ENCODE results near the gene DCDC2B.
A peak's percentile ranks its signal among the peaks of the same experiment; 100 is the strongest.

Gene DCDC2B

GRCh38 chr1:32179193-32179442 lies 29.8 kb upstream of the DCDC2B start:
- no peak for TF ChIP-seq CTCF (conservative IDR thresholded peaks at IDR 0.05; ENCODE audit: control insufficient read depth, insufficient read depth, low read depth, low read length)
- H3K4me3 ChIP-seq (ENCODE audit: control insufficient read depth, low read depth, low read length) = peak overlapping the region; percentile 48
- no peak for DNase-seq (ENCODE audit: low read depth)

GRCh38 chr1:32179443-32180185 lies 29.3 kb upstream of the DCDC2B start, which contains the start of gene TXLNA:
Gene TXLNA, plus strand, starts transcription at chr1:32179675. Its CDS starts 671 bp downstream, at chr1:32180346.
- TF ChIP-seq CTCF (conservative IDR thresholded peaks at IDR 0.05; ENCODE audit: control insufficient read depth, insufficient read depth, low read depth, low read length) = no peak
- peak; percentile 88 for DNase-seq (ENCODE audit: low read depth)
- peak within 1 kb of the TSS; percentile 64 for H3K4me3 ChIP-seq (ENCODE audit: control insufficient read depth, low read depth, low read length)

DNA sequence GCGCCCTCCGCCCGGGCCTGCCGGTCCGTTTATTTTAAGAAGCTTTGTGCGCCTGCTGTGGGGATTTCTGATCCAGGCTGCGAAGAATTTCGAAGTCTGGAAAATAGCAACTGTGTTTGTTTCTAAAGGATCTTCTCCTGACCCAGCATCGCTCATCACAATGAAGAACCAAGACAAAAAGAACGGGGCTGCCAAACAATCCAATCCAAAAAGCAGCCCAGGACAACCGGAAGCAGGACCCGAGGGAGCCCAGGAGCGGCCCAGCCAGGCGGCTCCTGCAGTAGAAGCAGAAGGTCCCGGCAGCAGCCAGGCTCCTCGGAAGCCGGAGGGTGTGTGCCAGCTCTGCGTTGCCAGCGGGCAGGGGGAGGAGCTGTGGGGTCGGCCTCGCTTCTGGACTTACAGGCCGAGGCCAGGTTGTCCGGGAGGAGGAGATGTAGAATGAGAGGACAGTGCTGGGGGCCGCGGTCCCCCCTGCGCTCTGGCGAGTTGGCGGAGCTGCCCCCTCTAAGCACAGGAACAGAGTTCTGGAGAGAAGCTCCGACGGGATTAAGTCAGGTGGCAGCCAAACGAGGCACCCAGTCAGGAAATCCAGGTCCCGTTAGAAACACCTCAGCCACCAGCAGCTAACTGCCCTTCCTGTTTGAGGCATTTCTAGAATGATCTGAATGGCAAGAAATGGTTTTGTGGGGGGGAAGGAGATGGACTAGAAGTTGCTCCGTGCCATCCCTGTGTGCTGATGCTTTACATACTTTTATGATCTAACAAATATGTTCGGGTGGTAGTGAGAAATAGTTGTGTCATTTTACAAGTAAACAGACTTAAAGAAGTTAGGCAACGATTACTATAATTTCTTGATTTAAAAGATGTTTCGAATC lies 28.5 kb upstream of the DCDC2B start:
- peak; percentile 43 for DNase-seq (ENCODE audit: low read depth)
- H3K4me3 ChIP-seq (ENCODE audit: control insufficient read depth, low read depth, low read length) = peak overlapping the region; percentile 64
- TF ChIP-seq CTCF (conservative IDR thresholded peaks at IDR 0.05; ENCODE audit: control insufficient read depth, insufficient read depth, low read depth, low read length) = no peak

GRCh38 chr1:32181065-32181464 lies 27.8 kb upstream of the DCDC2B start:
- peak overlapping the region; percentile 64 for H3K4me3 ChIP-seq (ENCODE audit: control insufficient read depth, low read depth, low read length)

GRCh38 chr1:32181563-32181962 lies 27.3 kb upstream of the DCDC2B start:
- DNase-seq (ENCODE audit: low read depth) = no peak
- H3K4me3 ChIP-seq (ENCODE audit: control insufficient read depth, low read depth, low read length) = peak overlapping the region; percentile 64
- no peak for TF ChIP-seq CTCF (conservative IDR thresholded peaks at IDR 0.05; ENCODE audit: control insufficient read depth, insufficient read depth, low read depth, low read length)

More at GRCh38 chr1:32181065-32181464, 27.8 kb upstream of the DCDC2B start:
- TF ChIP-seq CTCF (conservative IDR thresholded peaks at IDR 0.05; ENCODE audit: control insufficient read depth, insufficient read depth, low read depth, low read length) = no peak
- DNase-seq (ENCODE audit: low read depth) = no peak

GRCh38 chr1:32182060-32182459 lies 26.8 kb upstream of the DCDC2B start:
- DNase-seq (ENCODE audit: low read depth) = peak; percentile 56
- H3K4me3 ChIP-seq (ENCODE audit: control insufficient read depth, low read depth, low read length) = peak overlapping the region; percentile 64
- no peak for TF ChIP-seq CTCF (conservative IDR thresholded peaks at IDR 0.05; ENCODE audit: control insufficient read depth, insufficient read depth, low read depth, low read length)

Measured in fibroblast of mammary gland (primary cell).